Mesenchymal stem cell (in vitro differentiated cells and primary cell): ENCODE data around the gene PARD3B.

Experiments
- DNase-seq: peaks from one replicate; pipeline ENCODE4 v3.0.0-alpha.2; 2013
- H2AFZ ChIP-seq: one replicate; pipeline ENCODE4 v1.6.1; 2013; ENCODE audit warnings: low read depth, mild to moderate bottlenecking, control low read depth, inconsistent platforms, low read length, moderate library complexity
- H2AK5ac ChIP-seq: 2 replicates; pipeline ENCODE4 v1.6.1; 2013; ENCODE audit warnings: low read length, moderate library complexity, mild to moderate bottlenecking, inconsistent platforms; ENCODE audit not compliant: severe bottlenecking
- H2BK120ac ChIP-seq: one replicate; pipeline ENCODE4 v1.6.1; 2013; ENCODE audit warnings: low read depth, mild to moderate bottlenecking, inconsistent platforms, low read length, moderate library complexity
- H2BK12ac ChIP-seq, 2 experiments: one replicate each; pipeline ENCODE4 v1.6.1; 2013; ENCODE audit warnings: inconsistent platforms in 2 of 2, low read length in 2 of 2, mild to moderate bottlenecking in 2 of 2, moderate library complexity in 2 of 2, control low read depth in 1 of 2
- H2BK15ac ChIP-seq: one replicate; pipeline ENCODE4 v1.6.1; 2013; ENCODE audit warnings: mild to moderate bottlenecking, low read depth, inconsistent platforms; ENCODE audit not compliant: poor library complexity, severe bottlenecking
- H2BK5ac ChIP-seq: 2 replicates; pipeline ENCODE4 v1.6.1; 2013; ENCODE audit warnings: low read depth, mild to moderate bottlenecking, low read length, control low read depth, inconsistent platforms; ENCODE audit not compliant: poor library complexity, severe bottlenecking
- H3K14ac ChIP-seq, 2 experiments: one replicate each; pipeline ENCODE4 v1.6.1; 2013; ENCODE audit warnings: inconsistent platforms in 2 of 2, low read length in 2 of 2, control low read depth in 1 of 2, mild to moderate bottlenecking in 1 of 2, moderate library complexity in 1 of 2
- H3K18ac ChIP-seq, 2 experiments: one replicate each; pipeline ENCODE4 v1.6.1; 2013; ENCODE audit warnings: inconsistent platforms in 2 of 2, low read length in 2 of 2, control low read depth in 1 of 2, low read depth in 1 of 2, mild to moderate bottlenecking in 1 of 2
- H3K23ac ChIP-seq, 2 experiments: one replicate each; pipeline ENCODE4 v1.6.1; 2013; ENCODE audit warnings: inconsistent platforms in 2 of 2, low read length in 2 of 2, mild to moderate bottlenecking in 2 of 2, moderate library complexity in 2 of 2, control low read depth in 1 of 2
- H3K27ac ChIP-seq: 2 replicates; pipeline ENCODE4 v1.5.1; 2013; ENCODE audit warnings: mild to moderate bottlenecking, moderate library complexity, low read length, control low read depth, inconsistent platforms; ENCODE audit not compliant: poor library complexity, severe bottlenecking
- H3K27me3 ChIP-seq, 2 experiments: 2 replicates each; pipeline versions ENCODE4 v1.6.1 to v1.7.0; 2013; ENCODE audit warnings: low read length in 2 of 2, mild to moderate bottlenecking in 2 of 2, moderate library complexity in 2 of 2, control low read depth in 1 of 2, inconsistent platforms in 1 of 2; ENCODE audit not compliant: control insufficient read depth in 1 of 2, insufficient read depth in 1 of 2
- H3K36me3 ChIP-seq, 2 experiments: 2 replicates each; pipeline versions ENCODE4 v1.6.1 to v1.7.0; 2013; ENCODE audit warnings: low read length in 2 of 2, control low read depth in 1 of 2, inconsistent platforms in 1 of 2, low read depth in 1 of 2, mild to moderate bottlenecking in 1 of 2; ENCODE audit not compliant: insufficient read depth in 2 of 2, control insufficient read depth in 1 of 2
- H3K4ac ChIP-seq, 2 experiments: one replicate each; pipeline ENCODE4 v1.6.1; 2013; ENCODE audit warnings: inconsistent platforms in 2 of 2, low read length in 2 of 2, mild to moderate bottlenecking in 2 of 2, moderate library complexity in 2 of 2, control low read depth in 1 of 2, low read depth in 1 of 2
- H3K4me1 ChIP-seq: 2 replicates; pipeline ENCODE4 v1.6.1; 2013; ENCODE audit warnings: low read depth, low read length, control low read depth; ENCODE audit not compliant: control insufficient read depth, insufficient read depth
- H3K4me2 ChIP-seq: 2 replicates; pipeline ENCODE4 v1.6.1; 2013; ENCODE audit warnings: low read length, mild to moderate bottlenecking, inconsistent platforms; ENCODE audit not compliant: poor library complexity, severe bottlenecking
- H3K4me3 ChIP-seq, 2 experiments: 2 replicates each; pipeline versions ENCODE4 v1.5.1 to v1.7.0; 2013; ENCODE audit warnings: low read length in 2 of 2, mild to moderate bottlenecking in 2 of 2, control low read depth in 1 of 2, low read depth in 1 of 2; ENCODE audit not compliant: insufficient read depth in 1 of 2
- H3K79me1 ChIP-seq: replicated peaks from 2 replicates; pipeline ENCODE4 v1.6.1; 2013; ENCODE audit warnings: mild to moderate bottlenecking, control low read depth, low read length, inconsistent platforms; ENCODE audit not compliant: poor library complexity, severe bottlenecking
- H3K9ac ChIP-seq: 2 replicates; pipeline ENCODE4 v1.7.0; 2013; ENCODE audit warnings: mild to moderate bottlenecking, low read length, moderate library complexity
- H3K9me3 ChIP-seq: 2 replicates; pipeline ENCODE4 v1.7.0; 2013; ENCODE audit warnings: mild to moderate bottlenecking, low read length; ENCODE audit not compliant: control insufficient read depth
- H4K8ac ChIP-seq: one replicate; pipeline ENCODE4 v1.6.1; 2013; ENCODE audit warnings: inconsistent platforms, mild to moderate bottlenecking, low read length, moderate library complexity
- H4K91ac ChIP-seq: one replicate; pipeline ENCODE4 v1.6.1; 2013; ENCODE audit warnings: mild to moderate bottlenecking, low read length, inconsistent platforms
- WGBS: methylation state at CpG from one replicate; pipeline ENCODE4 v1.1.7; 2013; ENCODE audit warnings: mixed read lengths; 5-methylcytosine and 5-hydroxymethylcytosine counted together

The PARD3B gene

DNA sequence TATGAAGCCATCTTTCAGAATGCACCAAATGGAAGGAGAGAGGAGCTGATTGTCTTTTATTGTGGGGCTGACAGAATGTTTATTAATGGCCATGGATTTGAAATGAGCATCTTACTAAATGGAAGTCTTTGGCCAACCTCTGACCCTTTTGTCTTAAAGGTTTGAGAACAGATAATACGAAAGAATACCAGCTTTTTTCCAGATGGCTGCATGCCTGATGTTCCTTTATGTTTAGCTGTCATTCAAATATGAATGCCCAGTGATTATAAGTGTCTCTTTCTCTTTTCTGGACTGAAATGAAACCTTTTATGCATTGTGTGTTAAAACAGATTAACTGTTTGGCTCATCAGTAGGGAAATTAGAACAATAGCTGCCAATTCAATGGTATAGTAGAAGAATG is 46.0 kb downstream of the PARD3B start:
- no peak for DNase-seq
- Histone ChIP-seq H2BK12ac (no peak overlapping the region), H3K4me1 (no peaks in the 10 kb centered on the region), H2BK15ac (no peak overlapping the region), H3K4ac (no peak overlapping the region), H3K4me3 (no peak overlapping the region), H3K9me3 (peaks cover 7% of the 10 kb centered on the region), H3K27ac (no peak overlapping the region), H3K18ac (no peak overlapping the region), H2BK120ac (no peak overlapping the region), H3K36me3 (no peaks in the 10 kb centered on the region), H2BK5ac (no peak overlapping the region), H4K8ac (no peak overlapping the region), H3K9ac (no peak overlapping the region), H3K23ac (no peak overlapping the region), H2AFZ (no peak overlapping the region), H3K14ac (no peak overlapping the region), H3K27me3 (no peaks in the 10 kb centered on the region), H4K91ac (no peak overlapping the region), H3K79me1 (peaks cover 7% of the 10 kb centered on the region), H3K4me2 (no peak overlapping the region), H2AK5ac (no peak overlapping the region)
- WGBS: 100% methylated on average over 1 of the region's 1 CpG

DNA sequence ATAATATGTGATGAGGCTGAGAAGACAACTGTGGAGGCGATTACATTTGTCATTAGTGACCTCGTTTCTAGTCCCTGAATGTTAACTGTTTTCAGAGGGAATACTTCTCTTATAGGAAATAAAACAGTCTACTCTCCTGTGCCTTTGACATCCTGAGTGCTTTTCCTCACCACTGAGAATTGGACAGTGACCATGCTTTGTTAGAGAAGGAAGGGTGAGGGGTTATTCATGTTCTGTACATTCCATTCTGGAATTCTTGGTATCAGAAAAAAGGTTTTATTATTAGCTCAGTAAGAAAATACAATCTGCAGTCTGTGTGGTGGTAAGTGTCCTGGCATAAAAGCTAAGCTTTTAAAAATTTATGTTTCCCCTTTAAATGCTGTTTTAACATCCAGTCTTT is 58.8 kb downstream of the PARD3B start:
- Histone ChIP-seq H3K9ac (no peak overlapping the region), H2BK12ac (no peak overlapping the region), H3K79me1 (peaks cover 15% of the 10 kb centered on the region), H4K91ac (no peak overlapping the region), H3K36me3 (no peaks in the 10 kb centered on the region), H3K4me3 (no peak overlapping the region), H3K27ac (no peak overlapping the region), H2BK120ac (no peak overlapping the region), H3K4me2 (no peak overlapping the region), H3K4ac (no peak overlapping the region), H2BK5ac (no peak overlapping the region), H2AFZ (no peak overlapping the region), H3K9me3 (no peaks in the 10 kb centered on the region), H4K8ac (no peak overlapping the region), H3K18ac (no peak overlapping the region), H3K14ac (no peak overlapping the region), H3K27me3 (no peaks in the 10 kb centered on the region), H2BK15ac (no peak overlapping the region), H3K4me1 (peaks cover 2% of the 10 kb centered on the region), H2AK5ac (no peak overlapping the region), H3K23ac (no peak overlapping the region)
- 100% methylated on average over 1 of the region's 2 CpGs for WGBS
- DNase-seq: peak; percentile 14

- Histone ChIP-seq H3K14ac (no peak overlapping the region), H3K18ac (no peak overlapping the region), H3K4me2 (no peak overlapping the region), H3K9me3 (no peaks in the 10 kb centered on the region), H2BK15ac (no peak overlapping the region), H3K27me3 (no peaks in the 10 kb centered on the region), H2BK120ac (no peak overlapping the region), H2BK5ac (no peak overlapping the region), H4K91ac (no peak overlapping the region), H3K79me1 (peaks cover 22% of the 10 kb centered on the region), H4K8ac (no peak overlapping the region), H2BK12ac (no peak overlapping the region), H2AK5ac (no peak overlapping the region), H3K27ac (no peak overlapping the region), H3K23ac (no peak overlapping the region), H2AFZ (no peak overlapping the region), H3K4me3 (no peak overlapping the region), H3K4me1 (peaks cover 2% of the 10 kb centered on the region), H3K36me3 (no peaks in the 10 kb centered on the region), H3K4ac (no peak overlapping the region), H3K9ac (peak overlapping the region; percentile 11)
- peak; percentile 20 for DNase-seq
- WGBS: 81% methylated on average over 2 of the region's 2 CpGs
These were observed 63.1 kb downstream of the PARD3B start for GRCh38 chr2:204608237-204608939.

DNA sequence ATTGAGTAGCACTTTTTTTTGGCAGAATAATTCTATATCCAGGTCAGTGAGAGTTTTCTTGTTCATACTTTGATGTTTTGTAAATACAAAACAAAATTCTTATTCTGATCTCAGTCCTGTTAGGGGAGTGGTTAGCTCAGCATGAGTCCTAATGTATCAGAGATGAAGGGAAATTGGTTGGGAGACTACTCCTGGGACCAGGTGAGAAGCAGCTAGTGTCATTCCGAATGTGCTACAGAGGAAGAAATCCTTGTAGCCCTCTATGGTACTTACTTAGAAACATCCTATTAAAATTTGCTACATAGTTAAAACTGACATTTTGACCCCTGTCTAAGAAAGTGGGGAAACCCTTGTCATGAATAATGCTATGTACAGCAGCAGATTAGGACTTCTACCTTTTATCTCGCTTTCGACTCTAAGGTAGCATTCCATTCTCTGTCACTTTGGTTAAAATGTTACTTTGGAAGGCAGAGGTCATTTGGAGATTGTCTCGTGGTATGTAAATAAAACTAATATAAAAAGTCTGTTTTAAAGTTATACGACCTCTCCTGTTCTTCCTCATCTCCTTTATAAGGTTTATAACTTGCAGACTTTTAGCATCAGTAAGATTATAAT is 65.8 kb downstream of the PARD3B start:
- Histone ChIP-seq H3K9ac (no peak overlapping the region), H3K4me3 (no peak overlapping the region), H3K4me2 (no peak overlapping the region), H2AK5ac (no peak overlapping the region), H2BK5ac (no peak overlapping the region), H3K36me3 (no peaks in the 10 kb centered on the region), H3K23ac (no peak overlapping the region), H2AFZ (no peak overlapping the region), H2BK15ac (no peak overlapping the region), H4K91ac (no peak overlapping the region), H4K8ac (no peak overlapping the region), H2BK120ac (no peak overlapping the region), H3K27me3 (no peaks in the 10 kb centered on the region), H3K18ac (no peak overlapping the region), H3K79me1 (peaks cover 19% of the 10 kb centered on the region), H3K4ac (no peak overlapping the region), H3K27ac (no peak overlapping the region), H3K4me1 (no peaks in the 10 kb centered on the region), H3K9me3 (no peaks in the 10 kb centered on the region), H3K14ac (no peak overlapping the region), H2BK12ac (no peak overlapping the region)
- WGBS: 100% methylated on average over 1 of the region's 5 CpGs
- DNase-seq: no peak
